HG02885 (cell line): ENCODE data around the gene FAM171A2.

Experiments
- ATAC-seq: cut with Tn5 transposase; IDR thresholded peaks from one replicate; pipeline ENCODE4 v1.9.1; 2021; ENCODE audit warnings: mild to moderate bottlenecking; ENCODE audit not compliant: unreplicated experiment, poor library complexity

The FAM171A2 gene

GRCh38 chr17:44309472-44309871 lies 54.2 kb downstream of the FAM171A2 start:
- no peak for ATAC-seq

GRCh38 chr17:44308865-44309264 lies 54.8 kb downstream of the FAM171A2 start:
- ATAC-seq, result no peak

- ATAC-seq, result peak; percentile 56
Measured at GRCh38 chr17:44308320-44308818, 55.3 kb downstream of the FAM171A2 start, which contains the start of gene RUNDC3A. RUNDC3A (plus strand) TSS chr17:44308601; CDS start chr17:44308833, 232 bp downstream.

GRCh38 chr17:44307387-44308186 lies 56.1 kb downstream of the FAM171A2 start:
- no peak for ATAC-seq

- no peak for ATAC-seq
Measured at GRCh38 chr17:44304651-44305050, 59.0 kb downstream of the FAM171A2 start.
